Vagina (tissue), 2 donors: ENCODE measurements around the gene PPP2CA.

Experiments used
- CTCF ChIP-seq, 3 experiments: fragments of 450-650 bp in 2 of 3; fragments of 200-600 bp in 1 of 3; sonication (generic) in 1 of 3; IDR thresholded peaks; one replicate each; pipeline ENCODE4 v1.5.1; 2017 to 2019; ENCODE audit warnings: antibody characterized with exemption in 3 of 3, mild to moderate bottlenecking in 2 of 3, moderate library complexity in 2 of 3
- POLR2A ChIP-seq, 2 donors: fragments of 450-650 bp; IDR thresholded peaks; one replicate each; pipeline ENCODE4 v1.6.1; 2017; ENCODE audit warnings: antibody characterized with exemption in 2 of 2, mild to moderate bottlenecking in 2 of 2, moderate library complexity in 2 of 2

- TF ChIP-seq CTCF (IDR thresholded peaks at IDR 0.05): no peak
- TF ChIP-seq POLR2A (IDR thresholded peaks at IDR 0.05): no peak
Observed at GRCh38 chr5:134174841-134175839, 50.7 kb downstream of the PPP2CA start.
